ENCODE results near the gene OTC. TPM values are rescaled to one million over a fixed set of nuclear protein-coding genes. Genes with fewer than 3 reads are reported as not detected.

Gene OTC
- total and polyA plus RNA-seq, 2 donors (not counting 1 experiment from before 2014, with no cell fraction given): not detected

GRCh38 chrX:38426785-38427184 lies 74.4 kb downstream of the OTC start:
- ATAC-seq (ENCODE audit: low read depth): no peak
- H3K27me3 Mint-ChIP-seq: peaks cover 1% of the 10 kb centered on the region
- TF ChIP-seq CTCF (IDR thresholded peaks at IDR 0.05) (no peak), EZH2 (IDR thresholded peaks at IDR 0.05; ENCODE audit: borderline replicate concordance, insufficient read depth, low read depth, low read length, poor library complexity, severe bottlenecking) (no peak)
- H3K4me3 Mint-ChIP-seq: no peak overlapping the region
- Histone ChIP-seq H3K9ac (ENCODE audit: low read length) (no peak overlapping the region), H3K4me2 (replicated peaks; ENCODE audit: low read depth, low read length, poor library complexity, severe bottlenecking) (no peak overlapping the region), H2AFZ (ENCODE audit: insufficient read depth, low read depth, low read length, poor library complexity, severe bottlenecking) (no peak overlapping the region), H4K20me1 (ENCODE audit: control insufficient read depth, insufficient read depth, low read length, poor library complexity, severe bottlenecking) (no peaks in the 10 kb centered on the region), H3K27me3 (replicated peaks in 1 of 4; ENCODE audit: control extremely low read depth in 1 of 4, control insufficient read depth in 3 of 4, insufficient read depth in 4 of 4, low read length in 3 of 4) (no peaks in the 10 kb centered on the region), H3K79me2 (ENCODE audit: control insufficient read depth, insufficient read depth, low read length) (no peaks in the 10 kb centered on the region), H3K27ac (ENCODE audit: low read length in 2 of 2) (no peak overlapping the region), H3K9me3 (ENCODE audit: control extremely low read depth in 1 of 3, control insufficient read depth in 2 of 3, insufficient read depth in 1 of 3, low read length in 2 of 3) (no peaks in the 10 kb centered on the region), H3K36me3 (replicated peaks in 1 of 2; ENCODE audit: control extremely low read depth in 1 of 2, control insufficient read depth in 1 of 2, extremely low read depth in 1 of 2, insufficient read depth in 2 of 2, low read length in 1 of 2) (no peaks in the 10 kb centered on the region), H3K4me1 (ENCODE audit: control insufficient read depth in 2 of 2, insufficient read depth in 2 of 2, low read length in 2 of 2) (no peaks in the 10 kb centered on the region), H3K4me3 (ENCODE audit: control extremely low read depth in 1 of 5, extremely low read depth in 1 of 5, insufficient read depth in 1 of 5, low read depth in 2 of 5, low read length in 4 of 5) (no peak overlapping the region)
- H3K9me3 Mint-ChIP-seq (ENCODE audit: insufficient read depth): no peaks in the 10 kb centered on the region
- H3K4me1 Mint-ChIP-seq: no peaks in the 10 kb centered on the region
- ChIA-PET POLR2A (no interaction called here), CTCF (no interaction called here)
- intact Hi-C loops (cut with micrococcal nuclease): no loop called here
- DNase-seq: no peak
- H3K27ac Mint-ChIP-seq: no peak overlapping the region

- no peak overlapping the region for H3K4me2 ChIP-seq (replicated peaks; ENCODE audit: low read depth, low read length, poor library complexity, severe bottlenecking)
- no peak for ATAC-seq (ENCODE audit: low read depth)
- no peaks in the 10 kb centered on the region for H3K9me3 ChIP-seq (ENCODE audit: control extremely low read depth in 1 of 3, control insufficient read depth in 2 of 3, insufficient read depth in 1 of 3, low read length in 2 of 3)
- H2AFZ ChIP-seq (ENCODE audit: insufficient read depth, low read depth, low read length, poor library complexity, severe bottlenecking): no peak overlapping the region
- no peak for DNase-seq
- no peaks in the 10 kb centered on the region for H3K4me1 ChIP-seq (ENCODE audit: control insufficient read depth in 2 of 2, insufficient read depth in 2 of 2, low read length in 2 of 2)
- TF ChIP-seq EZH2 (IDR thresholded peaks at IDR 0.05; ENCODE audit: borderline replicate concordance, insufficient read depth, low read depth, low read length, poor library complexity, severe bottlenecking) (no peak), CTCF (IDR thresholded peaks at IDR 0.05) (no peak)
- H3K27me3 ChIP-seq (replicated peaks in 1 of 4; ENCODE audit: control extremely low read depth in 1 of 4, control insufficient read depth in 3 of 4, insufficient read depth in 4 of 4, low read length in 3 of 4): no peaks in the 10 kb centered on the region
- no peaks in the 10 kb centered on the region for H3K9me3 Mint-ChIP-seq (ENCODE audit: insufficient read depth)
- no peak overlapping the region for H3K27ac ChIP-seq (ENCODE audit: low read length in 2 of 2)
- ChIA-PET POLR2A (no interaction called here), CTCF (no interaction called here)
- intact Hi-C loops (cut with micrococcal nuclease): no loop called here
- WGBS (ENCODE audit: insufficient coverage): no CpG with 5 or more reads among the region's 1 CpG
- no peak overlapping the region for H3K9ac ChIP-seq (ENCODE audit: low read length)
- H3K27me3 Mint-ChIP-seq: peaks cover 6% of the 10 kb centered on the region
- no peak overlapping the region for H3K27ac Mint-ChIP-seq
- H4K20me1 ChIP-seq (ENCODE audit: control insufficient read depth, insufficient read depth, low read length, poor library complexity, severe bottlenecking): no peaks in the 10 kb centered on the region
- H3K36me3 ChIP-seq (replicated peaks in 1 of 2; ENCODE audit: control extremely low read depth in 1 of 2, control insufficient read depth in 1 of 2, extremely low read depth in 1 of 2, insufficient read depth in 2 of 2, low read length in 1 of 2): no peaks in the 10 kb centered on the region
- no peaks in the 10 kb centered on the region for H3K79me2 ChIP-seq (ENCODE audit: control insufficient read depth, insufficient read depth, low read length)
- no peak overlapping the region for H3K4me3 Mint-ChIP-seq
- H3K4me1 Mint-ChIP-seq: no peaks in the 10 kb centered on the region
- no peak overlapping the region for H3K4me3 ChIP-seq (ENCODE audit: control extremely low read depth in 1 of 5, extremely low read depth in 1 of 5, insufficient read depth in 1 of 5, low read depth in 2 of 5, low read length in 4 of 5)
These were observed 79.1 kb downstream of the OTC start for GRCh38 chrX:38431525-38431924.

Data from B cell (primary cell).